H9 (cell line): ENCODE measurements around the gene VASP. TPM values are rescaled to one million over a fixed set of nuclear protein-coding genes. Genes with fewer than 3 reads are reported as not detected.

Experiments used
- DNase-seq: peaks from one replicate; pipeline ENCODE4 v3.0.0-alpha.2; 2017
- H2AFZ ChIP-seq: one replicate; pipeline ENCODE4 v1.6.1; 2013; ENCODE audit warnings: mild to moderate bottlenecking, low read length, control low read depth, moderate library complexity
- H2AK5ac ChIP-seq: 2 replicates; pipeline ENCODE4 v1.6.1; 2013; ENCODE audit warnings: low read length, control low read depth, mixed read lengths; ENCODE audit not compliant: insufficient read length
- H2BK120ac ChIP-seq: one replicate; pipeline ENCODE4 v1.6.1; 2013; ENCODE audit warnings: low read depth, mild to moderate bottlenecking, low read length, control low read depth, inconsistent platforms; ENCODE audit not compliant: poor library complexity, severe bottlenecking
- H2BK12ac ChIP-seq: 2 replicates; pipeline ENCODE4 v1.6.1; 2013; ENCODE audit warnings: low read length, control low read depth, mixed read lengths, low read depth; ENCODE audit not compliant: insufficient read length
- H2BK15ac ChIP-seq: 2 replicates; pipeline ENCODE4 v1.6.1; 2013; ENCODE audit warnings: low read depth, low read length, control low read depth
- H2BK20ac ChIP-seq: one replicate; pipeline ENCODE4 v1.6.1; 2013; ENCODE audit warnings: low read depth, mild to moderate bottlenecking, low read length, control low read depth, inconsistent platforms; ENCODE audit not compliant: poor library complexity, severe bottlenecking
- H2BK5ac ChIP-seq: 2 replicates; pipeline ENCODE4 v1.6.1; 2013; ENCODE audit warnings: low read length, control low read depth, mixed read lengths; ENCODE audit not compliant: insufficient read length
- H3K14ac ChIP-seq: 2 replicates; pipeline ENCODE4 v1.6.1; 2013; ENCODE audit warnings: low read length, control low read depth; ENCODE audit not compliant: insufficient read depth
- H3K18ac ChIP-seq: 2 replicates; pipeline ENCODE4 v1.6.1; 2013; ENCODE audit warnings: low read depth, mild to moderate bottlenecking, mixed read lengths, low read length, control low read depth; ENCODE audit not compliant: insufficient read length
- H3K23ac ChIP-seq: 2 replicates; pipeline ENCODE4 v1.6.1; 2013; ENCODE audit warnings: low read length, control low read depth, mixed read lengths, low read depth; ENCODE audit not compliant: insufficient read length
- H3K23me2 ChIP-seq: 2 replicates; pipeline ENCODE4 v1.6.1; 2013; ENCODE audit warnings: low read depth, mild to moderate bottlenecking, mixed read lengths, low read length, control low read depth; ENCODE audit not compliant: insufficient read length, poor library complexity, severe bottlenecking
- H3K27ac ChIP-seq: 2 replicates; pipeline ENCODE4 v1.5.1; 2013; ENCODE audit warnings: low read length, control low read depth, mixed read lengths, low read depth; ENCODE audit not compliant: insufficient read length
- H3K27me3 ChIP-seq: 2 replicates; pipeline ENCODE4 v1.6.1; 2013; ENCODE audit warnings: low read length, control low read depth, inconsistent platforms; ENCODE audit not compliant: insufficient read depth
- H3K4ac ChIP-seq: 2 replicates; pipeline ENCODE4 v1.6.1; 2013; ENCODE audit warnings: low read depth, mild to moderate bottlenecking, control low read depth, inconsistent platforms, low read length, moderate library complexity
- H3K4me1 ChIP-seq: 2 replicates; pipeline ENCODE4 v1.6.1; 2013; ENCODE audit warnings: low read length, control low read depth, inconsistent platforms; ENCODE audit not compliant: insufficient read depth
- H3K4me2 ChIP-seq: 2 replicates; pipeline ENCODE4 v1.6.1; 2013; ENCODE audit warnings: low read length, control low read depth, mixed read lengths; ENCODE audit not compliant: insufficient read length, insufficient read depth
- H3K56ac ChIP-seq: 2 replicates; pipeline ENCODE4 v1.6.1; 2013; ENCODE audit warnings: low read depth, mild to moderate bottlenecking, mixed read lengths, low read length, control low read depth; ENCODE audit not compliant: insufficient read length
- H3K79me1 ChIP-seq: 2 replicates; pipeline ENCODE4 v1.6.1; 2013; ENCODE audit warnings: low read depth, mild to moderate bottlenecking, moderate library complexity, low read length, control low read depth, inconsistent platforms; ENCODE audit not compliant: insufficient read depth, poor library complexity, severe bottlenecking
- H3K79me2 ChIP-seq: 2 replicates; pipeline ENCODE4 v1.6.1; 2013; ENCODE audit warnings: low read length, control low read depth, inconsistent platforms; ENCODE audit not compliant: insufficient read depth
- H3K9ac ChIP-seq: 2 replicates; pipeline ENCODE4 v1.6.1; 2013; ENCODE audit warnings: low read length, control low read depth, mixed read lengths; ENCODE audit not compliant: insufficient read length; ENCODE audit errors: extremely low read depth
- H3K9me3 ChIP-seq: one replicate; pipeline ENCODE4 v1.6.1; 2013; ENCODE audit warnings: low read depth, low read length, inconsistent platforms; ENCODE audit not compliant: control insufficient read depth
- H3T11ph ChIP-seq: one replicate; pipeline ENCODE4 v1.6.1; 2013; ENCODE audit warnings: mild to moderate bottlenecking, low read length, control low read depth, inconsistent platforms
- H4K20me1 ChIP-seq: one replicate; pipeline ENCODE4 v1.6.1; 2013; ENCODE audit not compliant: control insufficient read depth, insufficient read length, insufficient read depth
- H4K5ac ChIP-seq: 2 replicates; pipeline ENCODE4 v1.6.1; 2013; ENCODE audit warnings: low read depth, mild to moderate bottlenecking, mixed read lengths, low read length, control low read depth; ENCODE audit not compliant: insufficient read length
- H4K8ac ChIP-seq: replicated peaks from 2 replicates; pipeline ENCODE4 v1.6.1; 2013; ENCODE audit warnings: low read length, control low read depth, mixed read lengths, low read depth; ENCODE audit not compliant: insufficient read length
- H4K91ac ChIP-seq: 2 replicates; pipeline ENCODE4 v1.6.1; 2013; ENCODE audit warnings: low read depth, mild to moderate bottlenecking, moderate library complexity, mixed read lengths, low read length, control low read depth; ENCODE audit not compliant: insufficient read length
- H3K27ac Mint-ChIP-seq, 3 experiments: 2 replicates in 2 of 3; 3 replicates in 1 of 3; pipeline ENCODE4 v1.8.0; 2020 to 2021; ENCODE audit warnings: mixed read lengths in 3 of 3, mild to moderate bottlenecking in 1 of 3, moderate library complexity in 1 of 3
- H3K27me3 Mint-ChIP-seq: 2 replicates; pipeline ENCODE4 v1.8.0; 2021; ENCODE audit warnings: low read depth, mild to moderate bottlenecking, moderate library complexity, mixed read lengths
- H3K36me3 Mint-ChIP-seq, 3 experiments: 2 replicates in 2 of 3; 3 replicates in 1 of 3; pipeline ENCODE4 v1.8.0; 2020 to 2021; ENCODE audit warnings: low read depth in 3 of 3, mixed read lengths in 3 of 3; ENCODE audit not compliant: insufficient read depth in 1 of 3
- H3K4me1 Mint-ChIP-seq, 2 experiments: 2 replicates each; pipeline ENCODE4 v1.8.0; 2020; ENCODE audit warnings: mixed read lengths in 2 of 2
- H3K4me3 Mint-ChIP-seq, 2 experiments: 2 replicates in 1 of 2; 3 replicates in 1 of 2; pipeline ENCODE4 v1.8.0; 2020 to 2021; ENCODE audit warnings: mild to moderate bottlenecking in 2 of 2, mixed read lengths in 2 of 2, moderate library complexity in 1 of 2
- H3K9me3 Mint-ChIP-seq, 2 experiments: 2 replicates in 1 of 2; 3 replicates in 1 of 2; pipeline ENCODE4 v1.8.0; 2020; ENCODE audit warnings: mild to moderate bottlenecking in 2 of 2, mixed read lengths in 2 of 2, moderate library complexity in 1 of 2
- CTCF ChIP-seq: fragments of 200-600 bp; sonication (generic); conservative IDR thresholded peaks from 3 replicates; pipeline ENCODE4 v1.8.0; 2021; ENCODE audit warnings: antibody characterized with exemption, mild to moderate bottlenecking
- WGBS: extraction: QIAGEN DNeasy Blood & Tissue Kit; methylation state at CpG from one replicate; pipeline ENCODE4 v1.1.7; 2013; ENCODE audit warnings: missing lambda C conversion rate, low lambda C conversion rate, mixed read lengths; ENCODE audit not compliant: insufficient read length; ENCODE audit errors: extremely low coverage; 5-methylcytosine and 5-hydroxymethylcytosine counted together
- total RNA-seq: library from RNA; stranded (reverse); gene quantifications from 2 replicates; pipeline ENCODE4 v1.2.1, GENCODE V29; 2021

Gene VASP
- total RNA-seq, 1 experiment from 2014 or later, result 157 TPM

- H3K79me2 ChIP-seq, result no peaks in the 10 kb centered on the region
- H4K91ac ChIP-seq, result no peak overlapping the region
- peak overlapping the region in 1 of 3 experiments; percentile 41; a peak in 1 of 7 replicates for H3K27ac Mint-ChIP-seq
- no peak overlapping the region for H3K4ac ChIP-seq
- H3K79me1 ChIP-seq, result no peaks in the 10 kb centered on the region
- H3K14ac ChIP-seq, result no peak overlapping the region
- no peak overlapping the region for H2BK120ac ChIP-seq
- H3K27me3 Mint-ChIP-seq, result no peaks in the 10 kb centered on the region; the same call in 1 of the 2 replicates
- DNase-seq, result no peak
- H3K23me2 ChIP-seq, result no peaks in the 10 kb centered on the region
- H3K36me3 Mint-ChIP-seq, result no peaks in the 10 kb centered on the region
- H2AK5ac ChIP-seq, result no peak overlapping the region
- no peak overlapping the region for H3K27ac ChIP-seq
- H3K4me1 ChIP-seq, result no peaks in the 10 kb centered on the region
- TF ChIP-seq CTCF, result no peak
- H2BK12ac ChIP-seq, result no peak overlapping the region
- no peak overlapping the region for H3K4me3 Mint-ChIP-seq
- no peak overlapping the region for H4K5ac ChIP-seq
- no peaks in the 10 kb centered on the region for H4K20me1 ChIP-seq
- H3K23ac ChIP-seq, result no peak overlapping the region
- no peak overlapping the region for H4K8ac ChIP-seq
- H3K56ac ChIP-seq, result no peak overlapping the region
- peaks cover 10 to 15% of the 10 kb centered on the region in 2 experiments for H3K4me1 Mint-ChIP-seq
- no CpG with 5 or more reads among the region's 10 CpGs for WGBS
- no peak overlapping the region for H2AFZ ChIP-seq
- H3K18ac ChIP-seq, result no peak overlapping the region
- no peak overlapping the region for H3T11ph ChIP-seq
- no peak overlapping the region for H2BK15ac ChIP-seq
- H3K9me3 ChIP-seq, result no peaks in the 10 kb centered on the region
- H3K4me2 ChIP-seq, result no peak overlapping the region
- no peak overlapping the region for H3K9ac ChIP-seq
- H3K9me3 Mint-ChIP-seq, result no peaks in the 10 kb centered on the region
- no peaks in the 10 kb centered on the region for H3K27me3 ChIP-seq
- no peak overlapping the region for H2BK20ac ChIP-seq
- H2BK5ac ChIP-seq, result no peak overlapping the region
These were observed 40.0 kb downstream of the VASP start for GRCh38 chr19:45547211-45547770.
